ENCODE measurements around the gene SUMF1. TPM values are rescaled to one million over a fixed set of nuclear protein-coding genes. Genes with fewer than 3 reads are reported as not detected.

The SUMF1 gene
- total RNA-seq, 2 donors from 2014 or later = 30.7 to 32.7 TPM

GRCh38 chr3:4413467-4413866 lies 53.6 kb downstream of the SUMF1 start:
- intact Hi-C loops (cut with DNase I) = no loop called here
- 96 to 97% methylated on average over 1 of the region's 1 CpG for WGBS, 2 donors
- H3K27ac ChIP-seq = no peak overlapping the region

GRCh38 chr3:4411833-4412232 lies 55.2 kb downstream of the SUMF1 start:
- ATAC-seq (no peak), DNase-seq (no peak)
- WGBS, 2 donors = 95 to 100% methylated on average over 1 of the region's 1 CpG
- intact Hi-C loops (cut with DNase I) = no loop called here
- H3K36me3 ChIP-seq (replicated peaks in 1 of 2; ENCODE audit: insufficient read depth in 1 of 2, low read depth in 2 of 2) = peaks cover 0 to 4% of the 10 kb centered on the region in 2 donors
- H3K9me3 ChIP-seq = no peaks in the 10 kb centered on the region
- H3K4me1 ChIP-seq = peaks cover 16% of the 10 kb centered on the region
- no peak overlapping the region for H3K4me3 ChIP-seq
- no peak overlapping the region for H3K27ac ChIP-seq
- no peaks in the 10 kb centered on the region for H3K27me3 ChIP-seq
- TF ChIP-seq POLR2A (IDR thresholded peaks at IDR 0.05) (no peak), CTCF (IDR thresholded peaks at IDR 0.05) (no peak)

More at GRCh38 chr3:4413467-4413866, 53.6 kb downstream of the SUMF1 start:
- Histone ChIP-seq H3K9me3 (no peaks in the 10 kb centered on the region), H3K36me3 (replicated peaks in 1 of 2; ENCODE audit: insufficient read depth in 1 of 2, low read depth in 2 of 2) (peaks cover 0 to 4% of the 10 kb centered on the region in 2 donors), H3K4me3 (no peak overlapping the region), H3K4me1 (no peaks in the 10 kb centered on the region), H3K27me3 (no peaks in the 10 kb centered on the region)
- ATAC-seq (no peak), DNase-seq (no peak)
- TF ChIP-seq POLR2A (IDR thresholded peaks at IDR 0.05) (no peak), CTCF (IDR thresholded peaks at IDR 0.05) (no peak)

GRCh38 chr3:4411236-4411635 lies 55.8 kb downstream of the SUMF1 start:
- ATAC-seq = no peak
- WGBS, 2 donors = 94 to 100% methylated on average over 1 of the region's 1 CpG
- Histone ChIP-seq H3K27me3 (no peaks in the 10 kb centered on the region), H3K4me1 (peaks cover 20% of the 10 kb centered on the region), H3K9me3 (no peaks in the 10 kb centered on the region), H3K27ac (no peak overlapping the region), H3K4me3 (no peak overlapping the region), H3K36me3 (replicated peaks in 1 of 2; ENCODE audit: insufficient read depth in 1 of 2, low read depth in 2 of 2) (peaks cover 0 to 4% of the 10 kb centered on the region in 2 donors)
- TF ChIP-seq POLR2A (IDR thresholded peaks at IDR 0.05) (no peak), CTCF (IDR thresholded peaks at IDR 0.05) (no peak)
- DNase-seq = no peak
- intact Hi-C loops (cut with DNase I) = no loop called here

GRCh38 chr3:4410606-4411005 lies 56.5 kb downstream of the SUMF1 start:
- peaks cover 20% of the 10 kb centered on the region for H3K4me1 ChIP-seq
- 82 to 86% methylated on average over 4 of the region's 4 CpGs for WGBS, 2 donors
- no peak overlapping the region for H3K27ac ChIP-seq
- no peak for TF ChIP-seq POLR2A (IDR thresholded peaks at IDR 0.05)
- no peak for TF ChIP-seq CTCF (IDR thresholded peaks at IDR 0.05)
- no peak for ATAC-seq
- DNase-seq = no peak
- no peaks in the 10 kb centered on the region for H3K27me3 ChIP-seq
- H3K9me3 ChIP-seq = no peaks in the 10 kb centered on the region
- intact Hi-C loops (cut with DNase I) = no loop called here
- H3K4me3 ChIP-seq = no peak overlapping the region
- peaks cover 0 to 2% of the 10 kb centered on the region in 2 donors for H3K36me3 ChIP-seq (replicated peaks in 1 of 2; ENCODE audit: insufficient read depth in 1 of 2, low read depth in 2 of 2)

- WGBS, 2 donors = 30 to 33% methylated on average over 1 of the region's 1 CpG
- H3K9me3 ChIP-seq = no peaks in the 10 kb centered on the region
- TF ChIP-seq CTCF (IDR thresholded peaks at IDR 0.05) (no peak), POLR2A (IDR thresholded peaks at IDR 0.05) (no peak)
- intact Hi-C loops (cut with DNase I) = no loop called here
- ATAC-seq = no peak
- peaks cover 20% of the 10 kb centered on the region for H3K4me1 ChIP-seq
- no peak overlapping the region for H3K4me3 ChIP-seq
- peaks cover 0 to 2% of the 10 kb centered on the region in 2 donors for H3K36me3 ChIP-seq (replicated peaks in 1 of 2; ENCODE audit: insufficient read depth in 1 of 2, low read depth in 2 of 2)
- DNase-seq = no peak
- H3K27ac ChIP-seq = no peak overlapping the region
- H3K27me3 ChIP-seq = no peaks in the 10 kb centered on the region
Observed at GRCh38 chr3:4409971-4410573, 57.0 kb downstream of the SUMF1 start.
